22Rv1 (cell line): Measurements from ENCODE around the gene SHISA4.

Experiments
- ZFX ChIP-seq: fragments of 450-650 bp; IDR thresholded peaks from 2 replicates; pipeline ENCODE4 v1.6.1; 2017; ENCODE audit warnings: antibody characterized with exemption, borderline replicate concordance
- TF ChIP-seq, protein P1 (sequence below): fragments of 450-650 bp; IDR thresholded peaks from 2 replicates; pipeline ENCODE4 v1.5.1; 2017; ENCODE audit warnings: mild to moderate bottlenecking

- TF ChIP-seq, protein P1, sequence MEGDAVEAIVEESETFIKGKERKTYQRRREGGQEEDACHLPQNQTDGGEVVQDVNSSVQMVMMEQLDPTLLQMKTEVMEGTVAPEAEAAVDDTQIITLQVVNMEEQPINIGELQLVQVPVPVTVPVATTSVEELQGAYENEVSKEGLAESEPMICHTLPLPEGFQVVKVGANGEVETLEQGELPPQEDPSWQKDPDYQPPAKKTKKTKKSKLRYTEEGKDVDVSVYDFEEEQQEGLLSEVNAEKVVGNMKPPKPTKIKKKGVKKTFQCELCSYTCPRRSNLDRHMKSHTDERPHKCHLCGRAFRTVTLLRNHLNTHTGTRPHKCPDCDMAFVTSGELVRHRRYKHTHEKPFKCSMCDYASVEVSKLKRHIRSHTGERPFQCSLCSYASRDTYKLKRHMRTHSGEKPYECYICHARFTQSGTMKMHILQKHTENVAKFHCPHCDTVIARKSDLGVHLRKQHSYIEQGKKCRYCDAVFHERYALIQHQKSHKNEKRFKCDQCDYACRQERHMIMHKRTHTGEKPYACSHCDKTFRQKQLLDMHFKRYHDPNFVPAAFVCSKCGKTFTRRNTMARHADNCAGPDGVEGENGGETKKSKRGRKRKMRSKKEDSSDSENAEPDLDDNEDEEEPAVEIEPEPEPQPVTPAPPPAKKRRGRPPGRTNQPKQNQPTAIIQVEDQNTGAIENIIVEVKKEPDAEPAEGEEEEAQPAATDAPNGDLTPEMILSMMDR: no peak
- no peak for TF ChIP-seq ZFX
Measured at GRCh38 chr1:201861448-201861847, 27.2 kb upstream of the SHISA4 start.
